ENCODE results near the gene SFN. TPM values are rescaled to one million over a fixed set of nuclear protein-coding genes. Genes with fewer than 3 reads are reported as not detected.

Gene SFN
- total and polyA plus RNA-seq, 2 of the 4 experiments (the other 2 are of a cell fraction): 0.18 to 0.34 TPM

GRCh38 chr1:26910343-26911160 lies 47.6 kb downstream of the SFN start:
- H4K91ac ChIP-seq (ENCODE audit: insufficient read depth, low read depth, low read length): no peak overlapping the region
- ATAC-seq (ENCODE audit: low read depth): no peak
- no peaks in the 10 kb centered on the region for H3K79me1 ChIP-seq (ENCODE audit: low read depth in 1 of 2, low read length in 2 of 2)
- ChIA-PET CTCF (no interaction called here), POLR2A (ENCODE audit: unreplicated experiment) (no interaction called here)
- no peak overlapping the region for H4K5ac ChIP-seq (ENCODE audit: low read depth, low read length)
- no peak overlapping the region for H2BK120ac ChIP-seq (ENCODE audit: low read depth, low read length)
- H3K18ac ChIP-seq (ENCODE audit: low read depth, low read length): no peak overlapping the region
- dilution Hi-C loops (cut with HindIII; ENCODE audit: low sequenced_read_pairs, unreplicated experiment): no loop called here
- no peak overlapping the region for H3K4me2 ChIP-seq (ENCODE audit: low read depth, low read length)
- H2AFZ ChIP-seq (replicated peaks; ENCODE audit: low read length, poor library complexity): no peak overlapping the region
- no TSS peak for BruUV-seq (replicated peaks)
- no peak overlapping the region for H3K9ac ChIP-seq (ENCODE audit: low read depth, low read length)
- no peak overlapping the region for H3K4ac ChIP-seq (ENCODE audit: low read depth, low read length)
- H3K14ac ChIP-seq (replicated peaks; ENCODE audit: low read depth, low read length): no peak overlapping the region
- H3K56ac ChIP-seq (ENCODE audit: extremely low read depth, insufficient read depth, low read length): no peak overlapping the region
- H3K27ac ChIP-seq (ENCODE audit: insufficient read depth, low read length): no peak overlapping the region
- no peaks in the 10 kb centered on the region for H3K36me3 ChIP-seq (ENCODE audit: control insufficient read depth, insufficient read depth, low read length)
- no peaks in the 10 kb centered on the region for H4K20me1 ChIP-seq (ENCODE audit: insufficient read depth, low read length)
- H3K23ac ChIP-seq (ENCODE audit: low read depth, low read length): no peak overlapping the region
- no peak overlapping the region for H2AK5ac ChIP-seq (ENCODE audit: low read depth, low read length)
- no peak overlapping the region for H2AK9ac ChIP-seq (replicated peaks; ENCODE audit: low read depth, low read length, poor library complexity)
- H3K27me3 ChIP-seq (ENCODE audit: control insufficient read depth, insufficient read depth, low read length): peaks cover 20% of the 10 kb centered on the region
- WGBS, 2 experiments (ENCODE audit: extremely low coverage in 2 of 2, insufficient read length in 1 of 2): 63% methylated on average over 1 of the region's 4 CpGs; no CpG with 5 or more reads in 1 of the 2 experiments
- no peaks in the 10 kb centered on the region for H3K9me3 ChIP-seq (ENCODE audit: control insufficient read depth, insufficient read depth, low read length)
- H3K4me1 ChIP-seq (ENCODE audit: control insufficient read depth, insufficient read depth, low read length): no peaks in the 10 kb centered on the region
- H2BK15ac ChIP-seq (ENCODE audit: low read depth, low read length): no peak overlapping the region
- H4K8ac ChIP-seq (ENCODE audit: low read depth in 2 of 2, low read length in 2 of 2): no peak overlapping the region
- intact Hi-C loops (cut with micrococcal nuclease): no loop called here
- TF ChIP-seq MXI1 (IDR thresholded peaks at IDR 0.05; ENCODE audit: borderline replicate concordance, low read depth, low read length) (no peak), MAFK (IDR thresholded peaks at IDR 0.05; ENCODE audit: low read depth, low read length) (no peak), POLR2A (IDR thresholded peaks at IDR 0.05; ENCODE audit: low read depth, low read length) (no peak), CEBPB (IDR thresholded peaks at IDR 0.05; ENCODE audit: low read depth, low read length) (0 out of 2 replicates have a peak, but pooled peaks have one; percentile 23)
- in situ Hi-C loops (cut with MboI; ENCODE audit: low sequenced_read_pairs): no loop called here
- no peak overlapping the region for H2BK20ac ChIP-seq (ENCODE audit: low read depth, low read length)
- no peak overlapping the region for H3K4me3 ChIP-seq (ENCODE audit: insufficient read depth, low read depth, low read length)
- no peak overlapping the region for H2BK5ac ChIP-seq (ENCODE audit: low read depth, low read length, poor library complexity, severe bottlenecking)
- H3K9me1 ChIP-seq (ENCODE audit: insufficient read depth, low read length): no peaks in the 10 kb centered on the region
- no peak for DNase-seq
